Muscle of arm (tissue), 12 donors: Measurements from ENCODE around the gene PACS1. TPM values are rescaled to one million over a fixed set of nuclear protein-coding genes. Genes with fewer than 3 reads are reported as not detected.
"Not testable (repeated sequence)": the region's sequence is repeated elsewhere in the genome, so short reads cannot be mapped to it uniquely, and the experiment has no call there.

Experiments used
- DNase-seq: peaks from one replicate; pipeline ENCODE4 v3.0.0-alpha.2; 2013
- polyA plus RNA-seq, 12 donors: library from polyadenylated mRNA; unstranded; fragments of 120-200 nt; gene quantifications; one replicate each; pipeline ENCODE4 v1.2.1, GENCODE V29; 2013; ENCODE audit not compliant: insufficient read length in 12 of 12

PACS1 gene
- polyA plus RNA-seq, 12 donors = 29.9 to 128 (median 33.8) TPM

DNA sequence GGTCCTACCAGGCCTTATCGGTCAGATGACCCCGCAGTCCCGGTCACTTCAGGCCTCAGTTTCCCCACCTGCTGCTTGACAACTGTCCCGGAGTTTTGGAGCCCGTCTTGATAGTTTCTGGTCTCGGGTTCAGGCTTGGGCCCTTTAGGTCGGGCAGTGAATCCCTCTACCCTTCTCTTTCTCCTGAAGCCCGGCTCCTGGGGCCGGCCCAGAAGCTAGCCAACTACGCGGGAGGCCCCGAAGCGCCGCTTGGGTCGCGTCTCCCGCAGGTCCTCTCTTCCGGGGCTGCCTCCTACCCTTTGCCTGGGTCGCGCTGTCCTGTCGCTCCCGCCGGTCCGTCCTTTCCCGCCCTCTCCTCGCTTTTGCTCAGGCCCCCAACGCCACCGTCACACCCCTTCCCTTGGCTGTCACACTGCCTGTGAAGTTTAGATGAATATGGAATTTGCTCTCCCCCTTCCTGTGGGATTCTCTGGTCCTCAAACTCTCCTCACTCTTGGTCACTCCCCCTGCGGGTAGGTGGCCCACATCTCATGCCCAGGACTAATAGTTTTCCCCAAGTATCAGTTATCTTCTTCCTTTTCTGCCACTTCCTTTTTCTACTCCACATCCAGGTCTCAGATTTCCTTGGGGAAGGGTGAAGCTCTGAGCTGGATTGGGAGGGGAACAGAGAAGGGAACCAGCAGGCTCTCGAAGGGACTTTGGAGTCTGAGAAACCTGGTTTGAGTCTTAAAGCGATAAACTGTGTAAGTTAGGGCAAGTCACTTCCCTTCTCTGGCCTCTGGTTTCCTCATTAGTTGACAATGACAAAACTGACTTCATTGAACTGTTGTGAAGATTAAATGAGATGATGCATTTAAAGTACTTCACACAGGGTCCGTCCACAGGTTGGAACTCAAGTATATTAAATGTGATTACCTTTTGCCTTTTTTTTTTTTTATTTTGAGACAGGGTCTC lies 199.2 kb downstream of the PACS1 start:
- no peak for DNase-seq

DNA sequence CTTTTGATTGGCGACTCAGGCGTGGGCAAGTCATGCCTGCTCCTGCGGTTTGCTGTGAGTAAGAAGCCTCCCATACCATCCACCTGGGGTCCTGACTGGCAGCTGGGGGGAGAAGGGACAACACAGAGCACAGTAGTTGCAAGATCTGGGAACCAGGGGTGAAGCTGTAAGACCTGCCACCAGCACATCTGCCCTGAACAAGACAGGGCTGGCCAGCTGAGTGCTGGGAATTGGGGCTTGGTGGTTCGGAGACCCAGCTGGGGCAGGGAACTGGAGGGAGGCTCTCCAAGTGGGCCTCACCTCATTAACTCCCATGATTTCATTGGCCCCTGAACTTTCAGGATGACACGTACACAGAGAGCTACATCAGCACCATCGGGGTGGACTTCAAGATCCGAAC lies 201.7 kb downstream of the PACS1 start:
- DNase-seq = no peak

DNA sequence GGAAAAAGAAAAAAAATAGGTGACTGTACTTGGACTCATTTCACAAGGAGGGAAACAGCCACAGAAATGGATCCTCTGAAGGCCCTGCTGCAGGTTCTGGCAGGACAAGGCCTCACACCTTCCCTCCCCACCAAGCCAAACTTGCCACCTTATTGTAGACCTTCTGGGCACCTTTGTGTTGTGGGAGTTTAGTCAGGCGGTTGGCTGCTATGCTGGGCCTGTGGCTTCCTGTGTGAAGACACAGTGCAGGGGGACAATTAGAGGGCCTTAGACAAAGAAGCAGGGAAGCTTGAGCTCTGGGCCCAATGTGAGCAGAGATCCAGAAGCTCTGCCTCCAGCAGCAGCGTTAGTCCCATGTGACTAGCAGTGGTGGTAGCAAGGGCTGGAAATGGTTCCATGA lies 202.5 kb downstream of the PACS1 start:
- DNase-seq = no peak

DNA sequence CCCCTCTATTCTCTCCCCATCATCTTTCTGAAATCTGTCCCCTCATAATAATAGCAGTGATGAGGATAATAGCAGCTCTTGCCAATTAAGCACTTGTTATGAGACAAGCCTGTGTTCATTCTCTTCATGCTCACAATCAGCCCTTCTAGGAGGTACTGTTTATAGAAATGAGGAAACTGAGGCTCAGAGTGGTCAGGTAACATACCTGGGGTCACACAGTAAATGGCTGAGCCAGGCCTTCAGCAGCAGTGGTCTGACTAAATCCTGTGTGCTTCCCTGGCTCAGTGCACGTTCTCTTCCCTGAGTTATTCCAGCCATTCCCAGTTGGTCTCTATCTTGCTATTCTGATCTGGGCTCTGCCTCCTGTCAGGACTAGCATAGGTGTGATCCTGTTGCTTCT lies 204.1 kb downstream of the PACS1 start:
- no peak for DNase-seq

DNA sequence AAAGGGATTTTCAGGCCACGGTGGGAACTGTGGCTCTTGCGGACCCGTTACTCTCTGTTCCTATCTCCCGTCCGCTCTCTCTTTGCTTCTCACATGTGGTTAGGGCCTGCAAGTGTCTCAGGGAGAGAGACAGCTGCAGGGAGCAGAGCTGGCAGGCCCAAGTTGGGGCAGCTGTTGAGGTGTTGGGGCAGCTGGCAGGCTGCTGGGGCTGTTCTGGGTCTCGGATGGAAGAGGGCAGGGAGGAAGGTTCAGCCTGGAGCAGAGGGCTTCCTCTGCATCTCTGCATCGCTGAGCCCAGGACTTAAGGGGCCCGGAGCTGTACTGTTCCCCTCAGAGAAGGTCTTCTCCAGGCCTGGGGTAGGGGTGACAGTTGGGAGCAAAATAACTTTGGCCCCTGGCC lies 205.3 kb downstream of the PACS1 start:
- DNase-seq = no peak

DNA sequence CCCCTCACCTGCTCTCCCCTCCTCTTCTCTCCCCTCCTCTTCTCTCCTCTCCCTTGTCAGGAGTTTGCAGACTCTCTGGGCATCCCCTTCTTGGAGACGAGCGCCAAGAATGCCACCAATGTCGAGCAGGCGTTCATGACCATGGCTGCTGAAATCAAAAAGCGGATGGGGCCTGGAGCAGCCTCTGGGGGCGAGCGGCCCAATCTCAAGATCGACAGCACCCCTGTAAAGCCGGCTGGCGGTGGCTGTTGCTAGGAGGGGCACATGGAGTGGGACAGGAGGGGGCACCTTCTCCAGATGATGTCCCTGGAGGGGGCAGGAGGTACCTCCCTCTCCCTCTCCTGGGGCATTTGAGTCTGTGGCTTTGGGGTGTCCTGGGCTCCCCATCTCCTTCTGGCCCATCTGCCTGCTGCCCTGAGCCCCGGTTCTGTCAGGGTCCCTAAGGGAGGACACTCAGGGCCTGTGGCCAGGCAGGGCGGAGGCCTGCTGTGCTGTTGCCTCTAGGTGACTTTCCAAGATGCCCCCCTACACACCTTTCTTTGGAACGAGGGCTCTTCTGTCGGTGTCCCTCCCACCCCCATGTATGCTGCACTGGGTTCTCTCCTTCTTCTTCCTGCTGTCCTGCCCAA lies 206.0 kb downstream of the PACS1 start:
- DNase-seq = no peak

DNA sequence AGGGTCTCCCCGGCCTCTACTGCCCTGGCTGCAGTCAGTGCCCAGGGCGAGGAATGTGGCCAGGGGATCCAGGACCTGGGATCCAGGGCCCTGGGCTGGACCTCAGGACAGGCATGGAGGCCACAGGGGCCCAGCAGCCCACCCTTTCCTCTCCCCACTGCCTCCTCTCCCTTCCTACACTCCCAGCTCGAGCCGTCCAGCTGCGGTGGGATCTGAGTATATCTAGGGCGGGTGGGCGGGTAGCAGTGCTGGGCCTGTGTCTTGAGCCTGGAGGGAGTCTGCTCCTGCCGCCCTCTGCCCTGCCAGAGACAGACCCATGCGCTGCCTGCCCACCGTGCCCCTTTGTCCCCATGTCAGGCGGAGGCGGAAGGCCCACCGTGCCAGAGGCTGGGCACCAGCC lies 206.5 kb downstream of the PACS1 start:
- DNase-seq = not testable (repeated sequence)

DNA sequence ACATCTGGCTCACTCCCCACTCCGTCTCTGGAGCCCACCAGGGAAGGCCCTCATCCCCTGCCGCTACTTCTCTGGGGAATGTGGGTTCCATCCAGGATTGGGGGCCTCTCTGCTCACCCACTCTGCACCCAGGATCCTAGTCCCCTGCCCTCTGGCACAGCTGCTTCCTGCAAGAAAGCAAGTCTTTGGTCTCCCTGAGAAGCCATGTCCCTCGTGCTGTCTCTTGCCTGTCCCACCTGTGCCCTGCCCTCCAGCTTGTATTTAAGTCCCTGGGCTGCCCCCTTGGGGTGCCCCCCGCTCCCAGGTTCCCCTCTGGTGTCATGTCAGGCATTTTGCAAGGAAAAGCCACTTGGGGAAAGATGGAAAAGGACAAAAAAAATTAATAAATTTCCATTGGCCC lies 207.0 kb downstream of the PACS1 start:
- DNase-seq = not testable (repeated sequence)

DNA sequence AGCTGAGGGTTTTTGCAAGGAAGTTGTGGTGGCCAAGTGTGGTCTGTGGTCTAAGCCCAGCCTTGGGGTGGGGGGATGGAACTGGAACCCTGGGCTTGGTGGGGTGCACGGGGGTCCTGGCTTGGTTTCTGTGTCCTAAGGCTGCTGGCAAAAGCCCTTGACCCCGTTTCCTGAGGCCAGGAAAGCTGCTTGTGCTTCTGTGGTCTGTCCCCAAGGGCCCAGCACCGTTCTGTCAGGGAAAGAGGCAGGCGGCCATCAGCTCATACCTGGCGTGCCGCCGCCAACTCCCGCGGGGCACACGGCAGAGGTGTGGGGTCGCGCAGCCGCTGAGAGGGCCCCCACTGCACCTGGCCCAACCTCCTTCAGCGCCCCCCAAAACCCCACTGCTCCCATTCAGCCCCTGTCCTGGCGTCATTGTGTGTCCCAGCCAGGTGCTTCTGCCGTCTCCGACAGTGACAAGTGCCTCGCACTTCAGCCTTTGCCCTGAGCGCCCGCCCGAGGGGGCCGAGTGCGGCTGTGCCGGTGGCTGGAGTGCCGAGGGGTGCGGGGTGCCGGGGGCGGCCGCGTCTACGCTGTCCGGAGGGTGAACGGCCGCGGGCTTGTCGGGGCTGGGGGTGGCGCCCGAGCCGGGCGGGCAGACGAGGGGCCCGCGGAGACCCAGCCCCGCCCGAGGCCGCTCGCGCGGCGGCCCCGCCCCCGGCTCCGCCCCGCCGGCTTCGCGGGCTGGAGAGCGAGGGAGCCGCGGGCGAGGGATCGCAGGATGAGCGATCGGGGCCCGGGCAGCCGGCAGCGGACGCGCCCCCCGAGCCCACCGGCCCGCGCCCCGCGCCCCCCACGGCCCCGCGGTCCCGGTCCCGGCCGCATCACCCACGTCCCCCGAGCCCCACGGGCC lies 207.6 kb downstream of the PACS1 start, which contains the start of gene CNIH2:
Gene CNIH2 (plus strand): TSS at position 705 of the 892 bp plus-strand sequence. CDS start 282 bp downstream, outside the sequence.
- DNase-seq = no peak

DNA sequence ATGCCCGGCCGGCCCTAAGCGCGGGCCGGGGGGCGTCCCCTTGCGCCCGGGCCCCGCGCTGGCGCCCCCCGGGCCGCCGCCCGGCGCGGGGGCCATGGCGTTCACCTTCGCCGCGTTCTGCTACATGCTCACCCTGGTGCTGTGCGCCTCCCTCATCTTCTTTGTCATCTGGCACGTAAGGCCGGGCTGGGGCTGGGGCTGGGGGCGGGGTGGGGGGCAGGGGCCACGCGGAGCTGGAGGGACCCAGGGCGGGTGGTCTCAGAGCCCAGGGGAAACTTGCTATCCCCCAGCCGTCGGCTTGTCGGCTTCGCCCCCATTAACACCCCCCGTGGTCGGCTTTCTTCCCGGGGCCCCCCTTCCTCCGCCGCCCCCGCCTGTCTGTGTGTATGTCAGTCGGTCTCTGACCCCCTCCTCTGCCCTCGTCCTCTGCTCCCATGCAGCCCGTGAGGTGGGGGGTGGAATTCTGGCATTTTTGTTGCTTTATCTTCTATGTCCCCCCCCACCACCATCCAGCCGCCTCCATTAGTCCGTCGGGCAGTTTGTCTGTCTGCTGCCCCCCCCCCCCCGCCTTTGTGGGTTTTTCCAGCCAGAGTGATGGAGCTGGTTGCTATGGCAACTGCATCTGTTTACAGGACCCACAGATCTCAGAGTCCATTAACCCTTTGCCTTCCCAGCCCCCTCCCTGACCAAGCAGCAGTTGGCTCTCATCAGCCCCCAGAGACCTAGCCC lies 208.5 kb downstream of the PACS1 start:
- DNase-seq = no peak

DNA sequence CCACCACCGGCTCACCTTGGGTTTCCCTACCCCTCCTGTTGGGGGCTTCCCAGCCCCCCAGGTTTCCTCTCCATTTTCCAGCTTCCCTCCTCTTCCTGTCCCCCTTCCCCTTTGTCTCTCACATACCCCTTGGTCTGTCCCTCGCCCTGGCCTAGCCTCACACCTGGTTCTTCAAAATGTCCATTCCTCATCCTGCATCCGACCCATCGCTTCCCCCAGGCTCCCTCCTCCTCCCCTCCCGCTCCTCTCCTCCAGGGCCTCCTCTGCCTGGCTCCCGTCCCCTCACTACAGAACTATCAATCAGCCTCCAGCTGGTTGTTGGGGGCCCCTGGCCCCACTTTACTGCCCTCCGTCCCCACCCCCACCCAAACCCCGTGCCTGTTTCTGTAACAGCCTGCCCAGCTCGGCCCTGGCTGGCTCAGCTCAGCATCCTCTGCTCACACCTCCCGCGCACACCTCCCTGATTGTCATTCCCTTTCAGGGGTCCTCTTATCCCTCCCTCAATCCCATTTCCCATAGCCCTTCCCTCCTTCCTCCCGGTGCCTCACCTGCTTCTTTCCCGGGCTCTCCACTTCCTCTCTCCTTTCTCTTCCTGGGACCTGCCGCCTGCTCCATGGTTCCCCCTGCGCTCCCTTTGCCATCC lies 209.1 kb downstream of the PACS1 start:
- no peak for DNase-seq

DNA sequence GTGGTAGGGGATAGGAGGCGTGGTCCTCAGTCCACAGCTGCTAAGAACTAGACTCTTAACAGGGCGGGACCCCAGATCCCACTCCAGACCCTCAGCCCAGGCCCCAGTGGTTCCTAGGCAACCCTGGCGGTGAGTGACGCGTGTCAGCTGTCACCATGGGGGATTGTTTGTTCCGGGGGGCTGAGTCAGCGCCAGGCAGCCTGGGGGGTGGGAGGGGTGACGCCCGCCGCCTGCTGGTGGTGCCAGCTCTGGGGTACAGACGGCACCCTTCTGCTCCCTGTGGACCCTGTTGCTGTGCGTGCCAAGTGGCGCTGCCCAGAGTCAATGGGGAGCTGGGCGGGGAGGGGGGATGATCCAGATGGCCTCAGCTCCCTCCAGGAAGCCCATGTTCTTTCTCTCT lies 210.4 kb downstream of the PACS1 start:
- DNase-seq = no peak

DNA sequence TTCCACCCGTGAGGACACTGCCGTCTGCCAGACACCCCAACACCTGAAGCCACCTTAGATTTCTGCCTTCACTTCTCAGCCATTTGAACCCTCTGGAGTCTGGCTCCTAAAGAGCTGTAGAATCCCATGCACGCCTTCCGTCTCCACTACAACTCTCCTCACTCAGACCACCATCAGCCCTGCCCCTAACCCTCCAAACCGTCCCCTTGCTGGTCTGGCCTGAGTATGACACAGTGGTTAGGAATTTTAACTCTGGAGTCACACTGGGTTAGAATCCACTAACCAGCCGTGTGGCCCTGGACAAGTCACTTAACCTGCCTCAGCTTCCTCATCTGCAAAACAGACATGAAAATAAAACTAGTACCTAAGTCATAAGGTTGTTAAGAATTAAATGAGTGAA lies 210.9 kb downstream of the PACS1 start:
- no peak for DNase-seq

DNA sequence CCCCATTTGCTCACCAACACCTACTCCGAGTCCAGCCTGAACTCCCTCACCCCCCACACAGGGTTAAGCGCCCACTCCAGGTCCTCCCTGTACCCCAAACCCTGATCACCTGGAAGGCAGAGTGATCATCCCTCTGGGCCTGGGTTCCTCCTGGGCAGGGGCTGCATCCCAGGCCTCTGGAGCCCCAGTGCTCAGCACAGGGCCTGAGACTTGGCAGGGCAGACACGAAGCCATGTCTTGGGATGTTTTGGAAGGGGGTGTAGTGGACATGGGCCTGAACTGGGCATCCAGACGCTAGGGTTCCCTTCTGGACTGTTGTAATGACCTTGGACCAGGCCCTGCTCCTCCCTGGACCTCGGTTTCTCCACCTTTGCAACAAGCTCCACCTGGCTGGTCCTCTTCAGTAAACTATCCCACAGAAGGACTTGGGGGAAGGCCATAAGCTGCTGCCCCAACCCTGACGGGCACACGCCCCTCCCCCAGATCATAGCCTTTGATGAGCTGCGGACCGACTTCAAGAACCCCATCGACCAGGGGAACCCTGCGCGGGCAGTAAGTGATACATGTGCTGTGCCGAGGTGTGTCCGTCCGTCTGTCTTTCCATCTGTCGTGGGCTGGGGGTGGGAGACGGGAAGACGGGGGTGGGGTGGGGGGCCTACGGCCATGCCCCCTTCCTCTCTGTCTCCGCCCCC lies 211.8 kb downstream of the PACS1 start:
- no peak for DNase-seq

DNA sequence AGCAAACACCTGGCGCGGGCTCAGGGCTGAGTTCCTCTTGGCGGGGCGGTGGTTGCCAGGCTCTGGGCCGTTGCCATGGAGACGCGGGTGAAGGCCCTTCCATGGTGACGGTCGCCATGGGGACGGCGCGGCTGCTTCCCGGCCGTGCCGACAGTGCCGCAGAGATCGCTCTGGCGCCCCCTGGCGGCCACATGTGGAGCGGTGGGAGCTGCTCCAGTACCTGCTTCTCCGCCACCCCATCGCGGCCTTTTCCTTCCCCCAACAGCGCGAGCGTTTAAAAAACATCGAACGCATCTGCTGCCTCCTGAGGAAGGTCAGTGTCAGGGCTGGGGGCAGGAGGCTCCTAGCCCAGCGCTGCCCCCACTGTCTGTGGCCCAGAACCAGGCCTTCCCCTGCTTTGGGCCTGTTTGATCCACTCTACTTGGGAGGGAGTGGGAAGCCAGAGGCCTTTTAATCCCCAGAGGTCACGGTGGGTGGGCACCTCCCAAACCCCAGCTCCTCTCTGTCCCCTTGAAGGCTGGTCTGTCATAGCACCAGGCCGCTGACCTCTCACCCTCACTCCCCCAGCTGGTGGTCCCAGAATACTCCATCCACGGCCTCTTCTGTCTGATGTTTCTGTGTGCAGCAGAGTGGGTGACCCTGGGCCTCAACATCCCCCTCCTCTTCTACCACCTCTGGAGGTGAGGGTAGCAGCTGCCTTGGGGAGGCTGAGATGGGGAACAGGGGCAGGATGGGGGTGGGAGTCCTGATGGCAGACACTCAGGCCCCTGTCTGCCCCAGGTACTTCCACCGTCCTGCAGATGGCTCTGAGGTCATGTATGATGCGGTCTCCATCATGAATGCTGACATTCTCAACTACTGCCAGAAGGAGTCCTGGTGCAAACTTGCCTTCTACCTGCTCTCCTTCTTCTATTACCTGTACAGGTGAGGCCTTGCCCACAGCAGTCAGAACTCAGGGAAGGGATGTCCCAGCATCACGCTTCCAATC lies 212.7 kb downstream of the PACS1 start:
- peak; percentile 94 for DNase-seq

DNA sequence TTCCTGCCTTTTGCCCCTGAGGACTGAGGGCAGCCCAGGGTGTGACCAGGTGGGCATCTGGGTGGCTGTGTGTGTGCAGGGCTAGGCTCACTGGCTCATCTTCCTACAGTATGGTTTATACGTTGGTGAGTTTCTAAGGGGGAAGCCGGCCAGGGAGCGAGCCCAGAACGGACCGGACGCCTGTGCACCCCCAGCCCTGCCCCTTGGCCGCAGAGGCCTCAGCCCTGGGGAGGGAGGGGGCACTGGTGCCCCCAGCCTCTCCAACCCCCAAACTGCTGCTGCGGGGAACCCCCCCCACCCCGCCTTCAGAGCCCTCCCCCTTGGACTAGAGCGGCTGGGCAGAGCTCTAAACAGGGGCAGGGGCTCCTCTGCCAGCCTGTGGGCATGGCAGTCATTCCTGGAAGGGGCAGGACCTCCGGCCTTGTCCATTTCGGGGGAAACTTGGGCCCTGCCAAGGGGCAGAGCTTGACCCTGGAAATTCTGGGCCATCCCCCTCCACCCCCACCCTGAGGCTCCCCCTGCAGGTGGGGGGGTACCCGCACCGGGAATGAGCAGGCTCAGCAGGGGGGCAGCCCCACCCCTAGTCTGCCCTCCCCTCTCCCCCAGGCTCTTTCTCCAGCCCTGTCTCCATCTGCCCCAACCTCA lies 213.5 kb downstream of the PACS1 start:
- no peak for DNase-seq

DNA sequence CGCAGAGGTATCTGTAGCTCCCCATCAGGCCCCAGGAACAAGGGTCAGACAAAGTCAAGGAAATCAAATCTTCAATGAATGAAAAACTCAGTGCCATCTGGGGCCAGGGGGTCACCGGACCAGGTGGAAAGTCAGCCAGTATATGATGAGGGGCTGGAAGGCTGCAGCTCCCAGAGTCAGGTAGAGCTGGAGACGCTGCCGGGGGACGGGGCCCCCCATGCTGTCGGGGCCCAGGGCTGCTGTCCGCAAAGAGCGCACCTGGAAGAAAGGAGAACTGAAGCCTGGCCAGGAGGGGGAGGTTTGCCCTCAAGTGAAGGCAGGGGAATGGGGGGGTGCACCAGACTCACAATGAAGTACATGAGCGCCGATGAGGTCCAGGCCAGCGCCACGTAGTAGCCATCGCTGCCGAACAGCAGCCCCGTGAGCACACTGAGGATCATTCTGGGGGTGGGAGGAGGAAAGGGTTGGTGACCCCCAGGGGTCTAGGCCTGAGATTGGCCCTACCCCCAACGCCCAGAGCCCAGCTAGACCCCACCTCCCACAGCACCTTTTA lies 214.5 kb downstream of the PACS1 start:
- DNase-seq = no peak
